ENCODE results near the gene ZNF44. TPM values are rescaled to one million over a fixed set of nuclear protein-coding genes. Genes with fewer than 3 reads are reported as not detected.

Gene ZNF44
- total and polyA plus RNA-seq, 9 donors: 9.0 to 33.3 (median 15.5) TPM

DNA sequence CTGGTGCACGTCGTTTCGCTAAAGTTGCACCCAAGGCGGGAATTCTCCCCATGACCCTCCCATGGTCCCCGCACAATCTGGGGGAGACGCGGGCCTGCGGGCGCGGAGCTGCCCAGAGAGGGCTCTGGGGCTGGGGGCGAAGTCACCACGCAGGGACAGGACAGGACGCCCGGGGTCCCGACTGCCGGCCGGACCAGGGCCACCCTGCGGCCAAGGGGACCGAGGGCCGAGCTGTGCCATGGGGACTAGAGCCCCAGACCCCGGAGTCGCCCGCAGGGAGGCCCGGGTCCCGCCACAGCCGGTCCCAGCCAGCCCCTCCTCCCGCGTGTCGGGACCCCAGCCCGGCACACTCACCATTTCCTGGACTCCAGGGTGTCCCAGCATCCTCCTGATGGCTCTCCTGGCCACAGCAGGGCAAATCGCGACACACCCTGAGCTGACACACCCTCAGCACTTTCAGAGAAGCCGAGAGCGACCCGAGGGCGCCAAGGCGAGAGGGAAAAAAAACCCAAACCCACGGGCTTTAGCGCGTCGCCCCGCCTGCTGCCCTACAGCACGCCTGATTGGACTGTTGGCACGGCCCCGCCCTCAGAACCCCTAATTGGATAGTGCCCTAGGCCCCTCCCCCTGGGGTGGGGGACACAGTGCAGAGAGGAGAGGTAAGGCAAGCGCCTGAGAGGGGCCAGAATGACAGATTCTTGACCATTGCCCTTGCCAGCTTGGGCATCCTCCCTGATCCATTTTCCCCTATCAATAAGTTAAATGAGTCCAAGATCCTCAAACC lies 28.6 kb downstream of the ZNF44 start:
- Histone ChIP-seq H3K36me3 (no peaks in the 10 kb centered on the region), H3K27ac (no peak overlapping the region), H3K4me3 (no peak overlapping the region), H3K9me3 (peaks cover 0 to 9% of the 10 kb centered on the region in 2 donors), H3K27me3 (no peaks in the 10 kb centered on the region), H3K4me1 (ENCODE audit: insufficient read depth) (no peaks in the 10 kb centered on the region)
- DNase-seq: no peak
- intact Hi-C loops (cut with DNase I): no loop called here
- WGBS, 3 donors: 64 to 84% (median 71%) methylated on average over 46 of the region's 46 CpGs
- TF ChIP-seq, protein P1, sequence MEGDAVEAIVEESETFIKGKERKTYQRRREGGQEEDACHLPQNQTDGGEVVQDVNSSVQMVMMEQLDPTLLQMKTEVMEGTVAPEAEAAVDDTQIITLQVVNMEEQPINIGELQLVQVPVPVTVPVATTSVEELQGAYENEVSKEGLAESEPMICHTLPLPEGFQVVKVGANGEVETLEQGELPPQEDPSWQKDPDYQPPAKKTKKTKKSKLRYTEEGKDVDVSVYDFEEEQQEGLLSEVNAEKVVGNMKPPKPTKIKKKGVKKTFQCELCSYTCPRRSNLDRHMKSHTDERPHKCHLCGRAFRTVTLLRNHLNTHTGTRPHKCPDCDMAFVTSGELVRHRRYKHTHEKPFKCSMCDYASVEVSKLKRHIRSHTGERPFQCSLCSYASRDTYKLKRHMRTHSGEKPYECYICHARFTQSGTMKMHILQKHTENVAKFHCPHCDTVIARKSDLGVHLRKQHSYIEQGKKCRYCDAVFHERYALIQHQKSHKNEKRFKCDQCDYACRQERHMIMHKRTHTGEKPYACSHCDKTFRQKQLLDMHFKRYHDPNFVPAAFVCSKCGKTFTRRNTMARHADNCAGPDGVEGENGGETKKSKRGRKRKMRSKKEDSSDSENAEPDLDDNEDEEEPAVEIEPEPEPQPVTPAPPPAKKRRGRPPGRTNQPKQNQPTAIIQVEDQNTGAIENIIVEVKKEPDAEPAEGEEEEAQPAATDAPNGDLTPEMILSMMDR (IDR thresholded peaks at IDR 0.05): no peak
- TF ChIP-seq POLR2A (IDR thresholded peaks at IDR 0.05) (no peak), EP300 (IDR thresholded peaks at IDR 0.05) (no peak)

DNA sequence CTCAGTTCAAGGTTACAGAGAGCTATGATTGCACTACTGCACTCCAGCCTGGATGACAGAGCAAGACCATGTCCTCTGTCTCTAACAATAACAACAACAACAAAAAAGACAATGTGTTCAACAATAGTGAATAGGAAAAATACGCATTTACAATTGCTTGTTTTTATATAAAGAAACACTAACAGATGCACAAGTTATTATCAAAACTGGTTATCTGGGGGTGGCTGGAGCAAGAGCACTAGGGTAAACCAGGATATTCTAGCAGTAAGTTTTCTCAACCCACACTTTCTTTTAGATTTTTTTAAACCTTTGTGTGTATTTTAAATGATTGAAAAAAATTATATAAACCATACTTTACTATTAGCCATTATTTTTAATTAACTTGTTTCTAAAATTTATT lies 33.1 kb downstream of the ZNF44 start:
- WGBS, 3 donors: 97 to 100% (median 97%) methylated on average over 1 of the region's 1 CpG
- Histone ChIP-seq H3K4me3 (no peak overlapping the region), H3K36me3 (no peaks in the 10 kb centered on the region), H3K4me1 (ENCODE audit: insufficient read depth) (no peaks in the 10 kb centered on the region), H3K9me3 (no peaks in the 10 kb centered on the region), H3K27me3 (no peaks in the 10 kb centered on the region), H3K27ac (no peak overlapping the region)
- TF ChIP-seq POLR2A (IDR thresholded peaks at IDR 0.05) (no peak), EP300 (IDR thresholded peaks at IDR 0.05) (no peak)
- TF ChIP-seq, protein P1 (IDR thresholded peaks at IDR 0.05): no peak
- DNase-seq: no peak
- intact Hi-C loops (cut with DNase I): no loop called here

DNA sequence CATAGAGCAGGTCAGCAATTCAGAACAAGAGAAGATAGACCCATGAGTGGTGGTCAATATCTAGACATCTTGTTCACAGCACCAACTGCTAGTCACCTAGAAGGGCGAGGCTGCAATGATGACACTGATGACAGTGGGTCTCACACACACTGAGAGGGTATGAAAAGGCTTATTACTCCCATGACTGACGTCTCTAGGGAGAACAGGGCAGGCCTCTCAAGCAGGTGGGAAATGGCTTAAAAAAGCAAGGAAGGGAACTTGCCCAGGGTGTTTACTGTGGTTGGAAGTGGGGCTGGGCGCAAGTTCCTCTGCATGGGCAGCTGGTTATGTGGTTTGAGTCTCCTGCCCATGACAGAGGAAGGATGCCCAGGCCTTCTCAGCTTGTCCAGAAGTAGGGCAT lies 33.8 kb downstream of the ZNF44 start:
- H3K27ac ChIP-seq: no peak overlapping the region
- H3K4me3 ChIP-seq: no peak overlapping the region
- no peaks in the 10 kb centered on the region for H3K36me3 ChIP-seq
- intact Hi-C loops (cut with DNase I): no loop called here
- TF ChIP-seq, protein P1 (IDR thresholded peaks at IDR 0.05): no peak
- TF ChIP-seq EP300 (IDR thresholded peaks at IDR 0.05) (no peak), POLR2A (IDR thresholded peaks at IDR 0.05) (no peak)
- DNase-seq: no peak
- H3K4me1 ChIP-seq (ENCODE audit: insufficient read depth): no peaks in the 10 kb centered on the region
- H3K27me3 ChIP-seq: no peaks in the 10 kb centered on the region
- WGBS, 3 donors: 92 to 94% (median 94%) methylated on average over 3 of the region's 3 CpGs
- H3K9me3 ChIP-seq: no peaks in the 10 kb centered on the region

DNA sequence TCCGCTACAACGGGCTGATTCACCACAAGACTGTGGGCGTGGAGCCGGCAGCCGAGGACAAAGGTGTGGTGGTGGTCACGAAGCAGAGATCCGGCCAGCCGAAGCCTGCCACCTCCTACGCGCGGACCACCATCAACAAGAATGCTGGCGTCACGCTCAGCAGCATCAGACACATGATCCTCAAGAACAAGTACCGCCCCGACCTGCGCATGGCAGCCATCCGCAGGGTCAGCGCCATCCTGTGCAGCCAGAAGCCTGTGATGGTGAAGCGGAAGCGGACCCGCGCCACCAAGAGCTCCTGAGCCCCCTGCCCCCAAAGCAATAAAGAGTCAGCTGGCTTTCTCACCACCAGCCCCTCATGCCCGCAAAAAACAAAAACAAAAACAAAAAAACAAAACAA lies 34.4 kb downstream of the ZNF44 start:
- H3K4me1 ChIP-seq (ENCODE audit: insufficient read depth): no peaks in the 10 kb centered on the region
- no peaks in the 10 kb centered on the region for H3K27me3 ChIP-seq
- no peaks in the 10 kb centered on the region for H3K9me3 ChIP-seq
- H3K27ac ChIP-seq: no peak overlapping the region
- 93 to 97% (median 96%) methylated on average over 23 of the region's 23 CpGs for WGBS, 3 donors
- intact Hi-C loops (cut with DNase I): no loop called here
- H3K36me3 ChIP-seq: no peaks in the 10 kb centered on the region
- H3K4me3 ChIP-seq: no peak overlapping the region
- TF ChIP-seq, protein P1 (IDR thresholded peaks at IDR 0.05): no peak
- no peak for DNase-seq
